DOHH2 (cell line): Measurements from ENCODE around the gene ASCL1.

Experiments used
- H3F3A ChIP-seq: fragments of 200-600 bp; sonication (generic), shearing (Covaris generic); 2 replicates; pipeline ENCODE4 v1.6.0; 2016; ENCODE audit warnings: antibody characterized with exemption, mild to moderate bottlenecking; ENCODE audit not compliant: control insufficient read depth, insufficient read depth
- H3K27ac ChIP-seq: fragments of 200-600 bp; sonication (generic); 2 replicates; pipeline ENCODE4 v1.5.1; 2014; ENCODE audit warnings: low read depth, mild to moderate bottlenecking, low read length, moderate library complexity
- H3K27me3 ChIP-seq: fragments of 200-600 bp; sonication (generic); 2 replicates; pipeline ENCODE4 v1.6.1; 2014; ENCODE audit warnings: mild to moderate bottlenecking, low read length, mixed read lengths; ENCODE audit not compliant: control insufficient read depth
- H3K36me3 ChIP-seq: fragments of 200-600 bp; sonication (generic); 2 replicates; pipeline ENCODE4 v1.6.1; 2014; ENCODE audit warnings: mild to moderate bottlenecking, low read length, moderate library complexity, mixed read lengths; ENCODE audit not compliant: control insufficient read depth
- H3K4me1 ChIP-seq: fragments of 200-600 bp; sonication (generic); 2 replicates; pipeline ENCODE4 v1.6.1; 2014; ENCODE audit warnings: mild to moderate bottlenecking, low read length, mixed read lengths; ENCODE audit not compliant: control insufficient read depth
- H3K4me2 ChIP-seq: fragments of 200-600 bp; sonication (generic); 2 replicates; pipeline ENCODE4 v1.6.0; 2014; ENCODE audit warnings: mild to moderate bottlenecking, low read length, moderate library complexity
- H3K4me3 ChIP-seq: fragments of 200-600 bp; sonication (generic); 2 replicates; pipeline ENCODE4 v1.5.1; 2014; ENCODE audit warnings: mild to moderate bottlenecking, low read length, mixed read lengths
- H3K79me2 ChIP-seq: fragments of 200-600 bp; sonication (generic); 2 replicates; pipeline ENCODE4 v1.6.1; 2014; ENCODE audit warnings: mild to moderate bottlenecking, low read length, mixed read lengths; ENCODE audit not compliant: control insufficient read depth
- H3K9me2 ChIP-seq: fragments of 200-600 bp; sonication (generic); replicated peaks from 2 replicates; pipeline ENCODE4 v1.6.1; 2014; ENCODE audit warnings: mild to moderate bottlenecking, low read length, mixed read lengths; ENCODE audit not compliant: control insufficient read depth
- H3K9me3 ChIP-seq: fragments of 200-600 bp; sonication (generic); 2 replicates; pipeline ENCODE4 v1.6.1; 2014; ENCODE audit warnings: antibody characterized with exemption, low read length, mixed read lengths; ENCODE audit not compliant: control insufficient read depth, insufficient read depth
- H4K20me1 ChIP-seq: fragments of 200-600 bp; sonication (generic); 2 replicates; pipeline ENCODE4 v1.6.0; 2014; ENCODE audit warnings: low read depth, mild to moderate bottlenecking, antibody characterized with exemption, low read length, moderate library complexity; ENCODE audit not compliant: control insufficient read depth, insufficient read depth
- CTCF ChIP-seq: fragments of 200-600 bp; sonication (generic); IDR thresholded peaks from one replicate; pipeline ENCODE4 v1.5.1; 2014; ENCODE audit warnings: antibody characterized with exemption, mild to moderate bottlenecking, low read depth, low read length; ENCODE audit not compliant: poor library complexity, severe bottlenecking
- EZH2phosphoT487 ChIP-seq: fragments of 200-600 bp; sonication (generic); IDR thresholded peaks from 2 replicates; pipeline ENCODE4 v1.6.1; 2017; ENCODE audit warnings: borderline replicate concordance, mild to moderate bottlenecking, antibody characterized with exemption, low read length, moderate library complexity, mixed read lengths

ASCL1 gene

GRCh38 chr12:102962986-102963385, 5.5 kb downstream of the ASCL1 start:
- Histone ChIP-seq H3K79me2 (no peaks in the 10 kb centered on the region), H4K20me1 (no peaks in the 10 kb centered on the region), H3K4me3 (no peak overlapping the region), H3K27me3 (peaks cover 25% of the 10 kb centered on the region), H3K36me3 (no peaks in the 10 kb centered on the region), H3K27ac (no peak overlapping the region), H3F3A (no peaks in the 10 kb centered on the region), H3K4me2 (no peak overlapping the region), H3K9me3 (no peaks in the 10 kb centered on the region), H3K4me1 (no peaks in the 10 kb centered on the region), H3K9me2 (no peaks in the 10 kb centered on the region)
- TF ChIP-seq EZH2phosphoT487 (no peak), CTCF (no peak)

- Histone ChIP-seq H3K4me2 (no peak overlapping the region), H3K36me3 (no peaks in the 10 kb centered on the region), H3K9me3 (no peaks in the 10 kb centered on the region), H3K27ac (no peak overlapping the region), H3K4me3 (no peak overlapping the region), H3K79me2 (no peaks in the 10 kb centered on the region), H4K20me1 (no peaks in the 10 kb centered on the region), H3K4me1 (no peaks in the 10 kb centered on the region), H3K9me2 (no peaks in the 10 kb centered on the region), H3F3A (no peaks in the 10 kb centered on the region), H3K27me3 (peaks cover 25% of the 10 kb centered on the region)
- no peak for TF ChIP-seq EZH2phosphoT487
- no peak for TF ChIP-seq CTCF
Observed at GRCh38 chr12:102963796-102964195, 6.3 kb downstream of the ASCL1 start.

GRCh38 chr12:102964872-102965271, 7.4 kb downstream of the ASCL1 start:
- Histone ChIP-seq H3K4me3 (no peak overlapping the region), H3K4me2 (no peak overlapping the region)

More at GRCh38 chr12:102964872-102965271, 7.4 kb downstream of the ASCL1 start:
- Histone ChIP-seq H3K27ac (no peak overlapping the region), H3K9me3 (no peaks in the 10 kb centered on the region), H3K9me2 (no peaks in the 10 kb centered on the region), H3K79me2 (no peaks in the 10 kb centered on the region), H4K20me1 (no peaks in the 10 kb centered on the region), H3K4me1 (no peaks in the 10 kb centered on the region), H3K36me3 (no peaks in the 10 kb centered on the region), H3K27me3 (peaks cover 25% of the 10 kb centered on the region), H3F3A (no peaks in the 10 kb centered on the region)
- TF ChIP-seq CTCF = no peak
- no peak for TF ChIP-seq EZH2phosphoT487
